Bronchial epithelial cell (primary cell): Measurements from ENCODE around the gene COL23A1. TPM values are rescaled to one million over a fixed set of nuclear protein-coding genes. Genes with fewer than 3 reads are reported as not detected.
A peak's percentile ranks its signal among the peaks of the same experiment; 100 is the strongest.

Experiments
- DNase-seq: peaks from one replicate; pipeline ENCODE4 v3.0.0-alpha.2; 2010; ENCODE audit warnings: low read depth
- FAIRE-seq: peaks from 2 replicates; lab custom pipeline; 2011; peaks lifted over from hg19 to GRCh38; lab: Jason Lieb, UNC
- H3K27me3 ChIP-seq: 2 replicates; pipeline ENCODE4 v1.5.1; 2011; ENCODE audit warnings: low read length; ENCODE audit not compliant: control insufficient read depth, insufficient read depth
- H3K36me3 ChIP-seq: 2 replicates; pipeline ENCODE4 v1.5.1; 2011; ENCODE audit warnings: low read length; ENCODE audit not compliant: control insufficient read depth, insufficient read depth
- H3K4me3 ChIP-seq: 2 replicates; pipeline ENCODE4 v1.5.1; 2011; ENCODE audit warnings: mild to moderate bottlenecking, low read depth, low read length, control low read depth
- CTCF ChIP-seq: IDR thresholded peaks from 2 replicates; pipeline ENCODE4 v1.5.1; 2011; ENCODE audit warnings: mild to moderate bottlenecking, moderate library complexity, low read length, control low read depth, inconsistent platforms; ENCODE audit not compliant: insufficient read depth, severe bottlenecking
- total RNA-seq: library from RNA; depleted of rRNA; stranded (reverse); fragments of >200 nt; gene quantifications from 2 replicates; pipeline ENCODE4 v1.2.1, GENCODE V29; 2014

The COL23A1 gene
- total RNA-seq, 1 donor from 2014 or later, result 0.26 TPM

GRCh38 chr5:178455480-178455835 is 134.7 kb downstream of the COL23A1 start:
- no peaks in the 10 kb centered on the region for H3K27me3 ChIP-seq
- no peaks in the 10 kb centered on the region for H3K36me3 ChIP-seq
- no peak overlapping the region for H3K4me3 ChIP-seq
- FAIRE-seq (peak; percentile 13), DNase-seq (no peak)
- no peak for TF ChIP-seq CTCF

- Histone ChIP-seq H3K27me3 (no peaks in the 10 kb centered on the region), H3K36me3 (no peaks in the 10 kb centered on the region), H3K4me3 (no peak overlapping the region)
- no peak for TF ChIP-seq CTCF
- DNase-seq (no peak), FAIRE-seq (no peak)
These were observed 135.2 kb downstream of the COL23A1 start for GRCh38 chr5:178454821-178455479.

GRCh38 chr5:178454303-178454702 is 135.9 kb downstream of the COL23A1 start:
- DNase-seq (peak; percentile 43), FAIRE-seq (no peak)
- Histone ChIP-seq H3K36me3 (no peaks in the 10 kb centered on the region), H3K4me3 (no peak overlapping the region), H3K27me3 (no peaks in the 10 kb centered on the region)
- TF ChIP-seq CTCF, result no peak

GRCh38 chr5:178453224-178453623 is 137.0 kb downstream of the COL23A1 start:
- no peak overlapping the region for H3K4me3 ChIP-seq
- FAIRE-seq (peak; percentile 23), DNase-seq (peak; percentile 90)
- H3K36me3 ChIP-seq, result no peaks in the 10 kb centered on the region
- TF ChIP-seq CTCF, result no peak
- no peaks in the 10 kb centered on the region for H3K27me3 ChIP-seq

- no peak for TF ChIP-seq CTCF
- Histone ChIP-seq H3K36me3 (no peaks in the 10 kb centered on the region), H3K4me3 (no peak overlapping the region), H3K27me3 (no peaks in the 10 kb centered on the region)
- FAIRE-seq (no peak), DNase-seq (no peak)
These were observed 139.8 kb downstream of the COL23A1 start for GRCh38 chr5:178450121-178451028.
